COLO829 (cell line): ENCODE measurements around the gene SRP9.
A peak's percentile ranks its signal among the peaks of the same experiment; 100 is the strongest.
"Not testable (repeated sequence)": the region's sequence is repeated elsewhere in the genome, so short reads cannot be mapped to it uniquely, and the experiment has no call there.

Source experiments
- DNase-seq: peaks from one replicate; pipeline ENCODE4 v3.0.0; 2012; ENCODE audit warnings: low spot score

Gene SRP9

DNA sequence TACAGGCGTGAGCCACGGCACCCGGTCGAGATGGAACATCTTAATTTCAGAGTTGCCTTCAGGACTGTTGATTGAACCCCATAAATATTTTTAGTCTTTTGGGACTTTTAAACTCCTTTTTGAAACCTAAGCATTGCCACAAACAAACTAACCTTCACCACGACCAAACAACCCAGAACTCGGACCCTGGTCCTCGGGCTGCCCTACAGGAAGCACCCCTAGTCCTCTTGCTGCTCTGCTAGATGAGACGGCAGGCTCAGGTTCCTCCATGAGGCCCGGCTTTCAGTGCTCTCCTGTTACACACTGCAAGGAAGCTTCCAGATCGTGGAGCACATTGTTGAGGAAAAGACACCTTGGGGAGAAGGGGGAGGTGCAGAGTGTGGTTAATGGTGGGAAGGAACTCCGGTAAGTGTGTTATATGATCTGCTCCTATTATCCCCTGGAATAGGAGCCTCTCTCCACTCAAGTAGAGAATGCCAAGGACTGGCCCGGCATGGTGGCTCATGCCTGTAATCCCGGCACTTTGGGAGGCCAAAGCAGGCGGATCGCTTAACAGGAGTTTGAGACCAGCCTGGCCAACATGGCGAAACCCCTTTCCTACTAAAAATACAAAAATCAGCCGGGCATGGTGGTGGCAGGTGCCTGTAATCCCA, 38.0 kb downstream of the SRP9 start:
- DNase-seq: no peak

DNA sequence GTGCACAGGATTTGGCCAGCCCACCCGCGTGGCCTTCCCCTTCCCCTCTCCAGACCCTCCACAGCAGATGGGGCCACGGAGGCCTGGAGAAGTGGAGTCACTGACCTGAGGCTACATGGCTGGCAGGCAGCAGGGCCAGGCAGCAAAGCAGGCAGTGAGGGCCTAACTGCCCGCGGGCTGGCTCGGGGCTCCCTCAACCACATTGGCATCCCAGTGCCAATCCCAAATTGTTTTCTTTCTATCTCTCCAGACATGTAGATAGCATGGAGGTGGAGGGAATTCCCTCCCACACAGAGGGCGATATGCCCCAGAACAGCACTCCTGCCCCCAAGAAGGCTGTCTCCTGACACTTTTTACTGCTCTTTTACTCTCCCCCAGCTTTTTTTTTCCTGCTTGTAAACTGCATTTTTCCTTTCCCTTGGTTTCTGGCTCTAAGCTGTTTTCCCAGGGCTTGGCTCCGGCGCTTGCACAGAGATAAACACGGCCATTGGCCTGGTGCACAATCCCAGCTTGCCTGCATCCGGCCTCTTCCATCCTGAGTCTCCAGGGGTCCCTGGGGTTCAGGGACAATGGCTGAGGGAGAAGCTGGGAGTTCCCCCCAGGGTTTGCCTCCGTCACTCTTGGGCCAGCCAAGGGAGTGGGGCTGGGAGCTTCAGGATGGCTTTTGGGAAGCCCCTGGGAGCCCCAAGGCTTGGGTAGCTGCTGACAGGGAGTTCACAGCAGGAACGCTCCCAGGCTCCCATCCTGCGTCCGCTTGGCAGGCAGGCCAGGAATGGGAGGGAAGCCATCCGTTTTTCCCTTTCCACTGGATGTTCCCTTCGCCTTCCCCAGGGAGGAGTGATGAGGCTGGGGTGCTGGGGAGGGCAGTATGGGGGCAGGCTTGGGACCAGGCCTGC, 39.3 kb downstream of the SRP9 start:
- no peak for DNase-seq

DNA sequence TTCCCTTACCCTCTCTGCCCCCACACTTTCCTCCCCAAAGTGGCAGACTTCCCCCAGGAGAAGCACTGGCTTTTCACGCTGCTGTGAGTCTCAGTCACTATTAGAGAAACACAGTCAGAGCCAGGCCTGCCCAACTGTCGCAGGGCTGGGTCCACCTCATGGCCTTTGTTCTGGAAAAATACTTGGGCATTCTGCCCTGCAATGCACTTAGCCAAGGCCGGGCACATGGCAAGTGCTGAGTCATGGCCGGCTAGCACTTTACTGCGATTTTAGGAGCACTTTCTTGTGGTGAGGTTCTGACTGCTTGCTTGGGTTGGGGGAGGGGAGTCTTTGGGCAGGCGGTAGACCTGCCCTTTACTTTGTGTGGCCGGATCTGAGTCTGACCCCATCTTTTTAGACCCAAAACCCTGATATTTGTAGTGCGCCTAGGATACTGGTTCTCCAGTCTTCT, 40.0 kb downstream of the SRP9 start:
- peak; percentile 74 for DNase-seq

DNA sequence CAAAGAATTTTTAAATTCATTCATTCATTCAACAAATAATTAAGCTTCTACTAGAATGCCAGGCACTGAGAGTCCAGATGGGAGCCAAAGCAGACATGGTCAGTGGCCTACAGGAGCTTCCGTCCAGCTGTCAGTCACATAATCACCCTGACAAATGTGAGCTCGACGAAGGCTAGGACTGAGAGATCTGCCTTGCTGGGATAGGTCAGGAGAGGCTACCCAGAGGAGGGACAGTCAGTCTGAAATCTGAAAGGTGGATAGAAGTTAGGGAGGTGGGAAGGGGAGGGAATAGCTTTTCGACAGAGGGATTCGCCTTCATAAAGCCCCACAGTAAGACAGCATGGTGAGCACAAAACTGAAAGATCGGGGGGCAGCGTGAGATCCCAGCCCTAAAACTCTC, 40.6 kb downstream of the SRP9 start:
- DNase-seq: no peak

DNA sequence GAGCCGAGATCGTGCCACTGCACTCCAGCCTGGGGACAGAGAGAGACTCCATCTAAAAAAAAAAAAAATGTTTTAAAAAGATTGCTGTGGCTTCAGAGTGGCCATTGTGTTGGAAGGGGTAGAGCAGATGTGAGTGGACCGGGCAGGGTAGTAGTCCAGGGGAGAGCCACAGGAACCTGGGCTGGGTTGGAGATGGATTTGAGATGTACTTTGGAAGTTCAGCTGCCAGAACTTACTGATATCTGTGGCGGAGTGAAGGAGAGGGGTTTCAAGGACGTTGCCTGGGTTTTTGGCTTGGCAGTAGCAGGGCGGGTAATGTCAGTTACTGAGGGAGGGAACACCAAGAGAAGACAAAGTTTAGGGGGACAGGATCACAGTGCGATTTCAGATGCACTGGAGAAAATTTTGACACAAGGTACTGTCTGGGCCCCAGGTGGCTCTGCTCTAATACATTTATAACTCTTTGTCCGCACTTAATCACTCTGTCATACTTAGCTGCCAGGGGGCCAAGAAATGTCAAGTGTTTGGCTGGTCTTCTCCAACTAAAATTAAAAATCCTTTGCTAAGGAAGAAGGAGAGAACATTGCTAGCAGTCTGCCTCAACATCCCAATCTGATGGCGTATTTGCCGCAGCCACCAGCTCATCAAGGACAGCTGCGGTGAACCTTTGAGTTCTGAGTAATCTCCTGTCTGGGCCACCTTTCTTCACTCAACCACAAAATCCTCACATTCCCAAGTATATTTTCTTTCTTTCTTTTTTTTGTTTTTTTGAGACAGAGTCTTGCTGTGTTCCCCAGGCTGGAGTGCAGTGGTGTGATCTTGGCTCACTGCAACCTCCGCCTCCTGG, 41.9 kb downstream of the SRP9 start:
- no peak for DNase-seq

DNA sequence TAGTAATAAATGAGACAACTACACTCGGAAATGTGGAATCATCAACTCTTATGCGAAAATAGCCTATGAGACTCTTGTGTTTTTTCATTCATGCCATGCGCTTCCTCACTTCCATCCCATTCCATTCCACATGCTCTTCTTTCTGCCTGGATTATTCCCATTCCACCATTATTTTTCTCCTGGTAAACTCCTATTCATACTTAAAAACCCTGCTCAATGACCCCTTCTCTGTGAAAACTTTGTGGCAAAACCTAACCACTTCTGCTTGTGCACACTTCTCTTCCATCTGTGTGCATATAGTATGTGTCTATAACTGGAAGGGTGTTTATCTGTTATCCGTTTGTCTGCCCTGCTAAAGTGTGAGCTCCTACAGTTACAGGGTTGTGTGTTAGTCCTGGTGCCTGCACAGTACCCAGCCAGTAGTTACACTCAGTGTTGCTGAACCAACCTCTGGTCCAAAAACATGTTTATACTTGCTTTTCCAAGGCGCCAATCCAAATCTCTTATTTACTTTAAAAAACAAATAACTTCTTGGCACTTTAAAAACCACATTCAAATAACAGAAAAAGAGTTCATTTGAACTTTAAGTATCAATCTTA, 43.0 kb downstream of the SRP9 start:
- DNase-seq: no peak

DNA sequence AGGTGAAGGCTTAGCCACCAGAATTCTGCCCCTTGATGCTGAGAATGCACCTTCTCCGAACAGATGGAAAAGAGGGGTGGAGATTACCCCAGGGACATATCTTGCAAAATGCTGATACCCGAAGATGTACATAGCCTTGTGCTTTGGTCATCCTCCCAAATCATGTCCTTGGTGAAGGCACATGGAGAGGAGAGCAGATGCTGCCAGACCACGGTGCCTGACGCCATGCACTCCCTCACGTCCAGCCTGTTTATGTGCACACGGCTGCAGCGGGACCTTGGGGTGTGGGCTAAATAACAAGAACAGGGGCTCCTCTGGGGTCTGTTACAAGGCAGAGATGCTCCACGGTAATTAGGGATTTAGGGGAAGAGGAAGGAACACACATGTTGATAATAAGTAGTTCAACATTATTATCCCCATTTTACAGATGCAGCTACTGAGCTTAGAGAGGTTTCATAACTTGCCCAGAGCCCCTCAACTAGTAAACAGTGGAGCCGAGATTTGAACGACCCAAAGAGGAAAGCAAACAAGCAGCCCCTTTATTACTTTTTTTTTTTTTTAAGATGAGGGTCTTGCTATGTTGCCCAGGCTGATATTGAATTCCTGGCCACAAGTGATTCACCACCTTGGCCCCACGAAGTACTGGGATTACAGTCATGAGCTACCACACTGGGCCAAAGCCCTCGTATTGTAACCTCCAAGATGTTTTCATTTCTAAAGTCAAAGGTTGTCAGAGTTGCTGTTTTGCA, 45.2 kb downstream of the SRP9 start:
- DNase-seq: no peak

DNA sequence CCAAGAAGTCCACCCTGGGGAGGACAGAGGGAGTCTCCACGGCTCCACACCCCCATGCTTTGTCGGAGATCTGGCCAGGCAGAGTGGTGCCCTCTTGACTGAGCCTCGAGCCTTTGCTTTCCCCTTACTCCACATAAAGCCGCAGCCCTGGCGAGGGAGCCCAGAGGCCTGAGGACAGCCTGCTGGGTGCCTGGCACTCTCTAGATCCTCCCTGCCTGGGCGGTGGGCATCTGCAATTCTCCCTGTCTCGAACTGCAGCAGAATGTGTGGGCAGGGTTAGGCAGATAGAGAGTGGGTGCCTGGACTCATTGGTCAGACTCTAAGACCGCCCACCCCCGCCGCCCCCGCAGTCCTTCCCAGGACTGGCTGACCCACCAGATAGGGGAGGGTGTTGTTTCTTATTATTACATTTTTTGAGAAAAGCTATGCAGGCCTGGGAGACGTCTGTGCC, 46.2 kb downstream of the SRP9 start:
- DNase-seq: no peak

DNA sequence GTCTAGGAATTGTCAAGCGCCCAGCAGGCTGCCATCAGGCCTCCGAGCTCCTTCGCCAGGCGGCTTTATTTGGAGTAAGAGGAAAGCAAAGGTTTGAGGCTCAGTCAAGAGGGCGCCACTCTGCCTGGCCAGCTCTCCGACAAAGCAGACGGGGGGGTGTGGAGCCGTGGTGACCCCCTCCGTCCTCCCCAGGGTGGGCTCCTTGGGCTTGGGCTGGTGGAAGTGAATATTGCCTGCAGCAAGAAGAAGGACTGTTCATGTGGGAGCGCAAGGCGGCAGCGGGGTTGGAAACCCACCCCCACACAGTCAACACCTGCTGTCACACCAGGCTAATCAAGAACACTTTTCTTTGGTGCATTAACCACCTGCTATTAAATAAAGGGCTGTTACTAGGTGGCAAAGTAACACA, 46.9 kb downstream of the SRP9 start:
- DNase-seq: no peak

DNA sequence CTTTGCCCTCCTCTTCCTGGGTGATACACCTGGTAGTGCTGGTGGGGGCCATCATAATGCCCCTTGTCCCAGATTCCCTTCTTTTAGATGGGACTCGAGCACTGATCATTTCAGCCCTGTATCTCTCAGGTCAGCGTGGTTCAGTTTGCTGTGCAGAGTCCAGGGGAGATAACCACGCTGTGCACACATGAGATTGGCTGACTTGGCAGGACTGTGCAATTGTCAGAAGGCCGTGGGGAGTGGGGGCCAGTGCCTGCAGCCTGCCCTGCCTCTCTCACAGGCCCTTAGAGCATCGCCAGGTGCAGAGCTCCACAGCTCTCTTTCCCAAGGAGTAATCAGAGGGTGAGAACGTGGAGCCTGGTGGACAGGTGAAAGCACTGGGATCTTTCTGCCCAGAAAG, 47.5 kb downstream of the SRP9 start:
- DNase-seq: no peak

DNA sequence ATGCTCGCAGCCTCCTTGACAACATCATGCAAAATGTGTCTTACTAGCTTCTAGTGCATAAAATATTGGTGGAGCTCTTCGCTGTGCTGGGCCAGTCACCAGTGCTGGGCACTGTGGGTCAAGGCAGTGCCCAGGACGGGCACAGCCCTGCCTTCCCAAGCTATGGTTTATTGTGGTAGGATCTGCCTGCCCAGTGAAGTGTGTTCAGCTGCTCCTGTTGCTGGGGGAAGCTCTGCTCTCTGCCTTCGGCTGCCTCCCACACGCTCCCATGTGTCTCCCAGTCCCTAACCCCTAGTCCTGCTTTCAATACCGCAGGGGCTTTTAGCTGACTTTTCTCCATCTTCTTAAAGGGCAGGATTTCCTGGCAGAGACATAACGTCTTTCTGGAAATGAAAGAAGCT, 48.0 kb downstream of the SRP9 start:
- no peak for DNase-seq

DNA sequence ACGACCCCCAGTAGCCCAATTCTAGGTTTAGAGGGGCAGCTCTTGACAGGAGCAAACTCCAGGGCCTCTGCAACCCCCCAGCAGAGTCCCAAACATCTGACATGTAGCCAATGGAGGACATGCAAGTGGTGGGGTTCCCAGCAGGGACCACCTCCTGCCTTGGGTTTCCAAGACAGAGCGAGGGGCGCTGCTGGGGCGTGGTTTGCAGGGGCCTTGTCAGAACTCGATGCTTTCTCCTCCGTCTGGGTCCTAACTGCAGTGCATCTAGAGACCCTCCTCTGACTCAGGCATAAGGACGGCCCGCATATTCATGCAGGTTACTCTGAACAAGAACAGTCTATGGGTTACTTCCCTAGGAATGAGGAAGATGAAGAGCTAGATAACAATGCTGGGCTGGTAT, 49.5 kb downstream of the SRP9 start:
- no peak for DNase-seq

DNA sequence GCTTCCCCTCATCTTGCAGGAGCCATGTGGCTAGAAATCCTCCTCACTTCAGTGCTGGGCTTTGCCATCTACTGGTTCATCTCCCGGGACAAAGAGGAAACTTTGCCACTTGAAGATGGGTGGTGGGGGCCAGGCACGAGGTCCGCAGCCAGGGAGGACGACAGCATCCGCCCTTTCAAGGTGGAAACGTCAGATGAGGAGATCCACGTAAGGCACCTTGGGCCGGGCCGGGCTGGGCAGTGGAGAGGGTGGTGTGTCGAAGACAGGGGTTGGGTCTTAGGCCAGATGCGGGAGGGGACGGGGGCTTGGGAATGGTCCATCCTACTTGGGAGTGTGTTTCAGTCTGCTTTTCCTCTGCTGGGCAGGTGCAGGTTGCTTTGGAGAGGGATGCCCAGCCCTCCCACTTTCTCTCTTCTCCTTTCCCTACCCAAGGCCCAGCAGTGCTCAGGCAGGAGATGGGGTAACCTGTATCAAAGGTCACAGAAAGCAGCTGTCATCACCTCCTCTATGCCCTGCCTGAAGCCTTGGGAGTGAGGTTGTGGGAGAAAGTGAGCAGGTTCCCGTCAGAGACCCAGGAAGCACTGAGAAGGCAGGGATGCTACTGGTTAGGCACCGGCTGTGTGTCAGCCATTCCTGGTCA, 51.2 kb downstream of the SRP9 start:
- no peak for DNase-seq

DNA sequence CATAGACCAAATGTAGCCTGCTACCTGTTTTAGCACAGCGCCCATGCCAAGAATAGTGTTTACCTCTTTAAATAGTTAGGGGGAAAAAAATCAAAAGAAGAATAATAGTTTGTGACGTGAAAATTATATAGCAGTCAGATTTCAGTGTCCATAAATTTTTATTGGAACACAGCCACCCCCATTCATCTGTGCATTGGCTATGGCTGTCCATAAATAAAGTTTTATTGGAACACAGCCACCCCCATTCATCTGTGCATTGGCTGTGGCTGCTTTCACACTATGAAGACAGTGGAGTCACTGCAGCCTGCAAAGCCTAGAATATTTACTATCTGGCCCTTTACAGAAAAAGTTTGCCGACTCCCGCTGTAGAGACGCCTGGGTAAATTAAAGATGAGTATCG, 53.2 kb downstream of the SRP9 start:
- no peak for DNase-seq

DNA sequence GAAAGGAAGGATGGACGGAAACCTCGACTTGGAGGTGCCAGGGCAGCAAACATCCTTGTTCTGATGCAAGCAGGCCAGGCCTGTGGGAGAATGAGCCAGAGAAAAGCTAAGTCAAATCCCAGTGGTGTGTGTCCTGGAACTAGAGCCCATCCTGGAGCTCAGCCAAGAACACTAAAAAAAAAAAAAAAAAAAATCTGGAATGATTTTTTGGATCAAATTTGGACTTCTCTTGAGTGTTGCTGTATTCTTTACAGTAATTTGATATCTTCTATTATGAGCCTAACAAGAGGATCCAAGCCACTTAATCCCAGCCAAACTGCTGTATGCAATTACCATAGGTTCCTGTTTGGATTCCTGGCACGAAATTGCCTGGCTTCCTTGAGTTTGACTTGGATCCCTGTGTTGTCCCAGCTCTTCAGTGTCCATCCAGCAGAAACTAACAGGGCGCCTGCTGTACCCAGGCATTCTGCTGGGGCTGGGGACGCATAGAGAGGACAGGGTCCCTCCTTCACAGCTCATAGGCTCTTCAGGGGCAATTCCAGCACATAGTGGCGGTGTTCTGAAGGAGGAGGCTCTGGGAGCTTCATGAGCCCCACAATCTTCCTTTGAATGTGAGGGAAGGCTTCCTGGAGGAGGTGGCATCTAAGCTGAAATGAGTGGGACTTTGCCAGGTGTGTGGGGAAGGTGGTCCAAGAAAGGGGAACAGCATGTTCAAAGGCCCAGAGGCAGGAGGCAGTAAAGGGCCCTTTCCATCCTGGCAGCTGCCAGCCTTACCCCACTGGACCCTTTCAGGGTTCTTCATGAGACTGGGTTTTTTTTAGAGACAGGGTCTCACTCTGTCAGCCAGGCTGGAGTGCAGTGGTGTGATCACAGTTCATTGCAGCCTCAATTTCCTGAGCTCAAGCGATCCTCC, 57.0 kb downstream of the SRP9 start:
- DNase-seq: no peak

DNA sequence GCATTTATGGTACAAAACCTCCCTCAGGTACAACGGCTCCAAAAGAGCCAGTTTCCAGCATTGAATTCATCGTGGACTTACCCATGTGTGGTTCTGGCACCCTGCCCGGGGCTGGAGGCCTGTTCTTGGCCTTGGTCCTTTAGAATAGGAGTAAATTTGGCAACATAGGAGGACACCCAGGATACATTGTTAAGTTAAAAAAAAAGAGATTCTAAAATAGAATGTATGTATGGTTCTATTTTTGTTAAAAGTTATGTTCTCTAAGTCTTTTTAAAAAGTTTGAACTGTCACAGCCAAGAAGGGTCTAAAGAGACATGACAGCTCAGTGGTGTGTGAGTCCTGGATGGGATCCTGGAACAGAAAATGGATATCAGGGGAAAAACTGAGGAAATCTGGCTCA, 58.2 kb downstream of the SRP9 start:
- no peak for DNase-seq

DNA sequence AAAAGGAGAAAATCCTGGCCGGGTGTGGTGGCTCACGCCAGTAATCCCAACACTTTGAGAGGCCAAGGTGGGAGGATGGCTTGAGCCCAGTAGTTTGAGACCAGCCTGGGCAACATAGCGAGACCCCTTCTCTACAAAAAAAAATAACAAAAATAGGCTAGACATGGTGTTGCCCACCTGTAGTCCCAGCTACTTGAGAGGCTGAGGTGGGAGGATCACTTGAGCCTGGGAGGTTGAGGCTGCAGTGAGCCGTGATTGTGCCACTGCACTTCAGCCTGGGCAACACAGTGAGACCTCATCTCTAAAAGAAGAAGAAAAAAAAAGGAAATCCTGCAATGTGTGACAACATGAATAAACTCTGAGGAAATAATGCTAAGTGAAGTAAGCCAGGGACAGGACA, 58.7 kb downstream of the SRP9 start:
- DNase-seq: not testable (repeated sequence)

DNA sequence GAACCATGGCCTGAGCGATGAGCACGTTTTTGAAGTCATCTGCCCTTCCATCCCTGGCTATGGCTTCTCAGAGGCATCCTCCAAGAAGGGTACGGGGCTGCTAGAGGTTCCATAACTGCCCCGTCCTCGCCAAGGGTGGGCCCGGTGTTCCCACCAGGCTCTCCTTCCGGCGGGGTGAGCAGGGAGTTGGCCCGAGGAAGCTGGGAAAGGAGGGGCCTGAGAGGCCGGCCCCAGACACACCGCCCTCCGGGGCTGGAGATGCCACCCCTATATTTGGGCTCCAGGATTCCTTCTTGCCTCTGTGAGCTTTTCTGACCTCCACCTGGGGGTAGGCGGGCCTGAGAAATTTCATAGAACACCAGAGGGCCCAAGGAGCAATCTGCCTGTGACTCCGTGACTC, 61.2 kb downstream of the SRP9 start:
- no peak for DNase-seq
